Testis (tissue), 3 donors: ENCODE data around the gene OPCML. TPM values are rescaled to one million over a fixed set of nuclear protein-coding genes. Genes with fewer than 3 reads are reported as not detected.

Experiments used
- DNase-seq: peaks from one replicate; pipeline ENCODE4 v3.0.0-alpha.2; 2019
- H3K27ac ChIP-seq, 2 donors: fragments of 200-600 bp; sonication (generic); one replicate each; pipeline ENCODE4 v1.5.1; 2019
- H3K27me3 ChIP-seq: fragments of 200-600 bp; sonication (generic); one replicate; pipeline ENCODE4 v1.5.1; 2019
- H3K36me3 ChIP-seq: fragments of 200-600 bp; sonication (generic); one replicate; pipeline ENCODE4 v1.5.1; 2017; ENCODE audit warnings: low read depth; ENCODE audit errors: missing control alignments
- H3K4me1 ChIP-seq: fragments of 200-600 bp; sonication (generic); one replicate; pipeline ENCODE4 v1.5.1; 2019
- H3K4me3 ChIP-seq, 2 donors: fragments of 200-600 bp; sonication (generic); one replicate each; pipeline ENCODE4 v1.5.1; 2017 to 2019
- H3K9me3 ChIP-seq: fragments of 200-600 bp; sonication (generic); one replicate; pipeline ENCODE4 v1.5.1; 2017
- POLR2A ChIP-seq: fragments of 450-650 bp; IDR thresholded peaks from one replicate; pipeline ENCODE4 v1.6.1; 2017; ENCODE audit warnings: antibody characterized with exemption, mild to moderate bottlenecking, moderate library complexity
- WGBS, 2 donors: methylation state at CpG; one replicate each; pipeline ENCODE4 v1.1.5; 2018; 5-methylcytosine and 5-hydroxymethylcytosine counted together
- intact Hi-C: fragments of 100-400 bp; cut with DNase I; formaldehyde crosslinking; loops from one replicate; pipeline ENCODE4 v1.15.1; 2023; ENCODE audit warnings: low total_unique reads
- polyA plus RNA-seq: library from polyadenylated mRNA; stranded (reverse); fragments of 350-450 nt; fragmentation: Illumina TruSeq; extraction: RNeasy Lipid Tissue Mini Kit (QIAGEN cat#74804); gene quantifications from one replicate; pipeline ENCODE4 v1.2.3, GENCODE V29; 2014; ENCODE audit warnings: low read depth, low replicate concordance; ENCODE audit not compliant: insufficient read depth
- total RNA-seq, 2 donors: library from RNA; depleted of rRNA; stranded (reverse); fragments of >200 nt; gene quantifications; one replicate each; pipeline ENCODE4 v1.2.3, GENCODE V29; 2016
- TF ChIP-seq, protein P1 (sequence below), 3 experiments: fragments of 450-650 bp in 2 of 3; fragments of 200-600 bp in 1 of 3; sonication (generic) in 1 of 3; IDR thresholded peaks; one replicate each; pipeline ENCODE4 v1.5.1; 2016 to 2019; ENCODE audit warnings: antibody characterized with exemption in 3 of 3, mild to moderate bottlenecking in 2 of 3, moderate library complexity in 1 of 3

Gene OPCML
- total and polyA plus RNA-seq, 3 donors from 2014 or later: 0.16 to 2.7 (median 0.62) TPM

- WGBS, 2 donors: 84 to 88% methylated on average over 4 of the region's 4 CpGs
- Histone ChIP-seq H3K4me3 (no peak overlapping the region), H3K4me1 (no peaks in the 10 kb centered on the region), H3K27me3 (no peaks in the 10 kb centered on the region), H3K36me3 (no peaks in the 10 kb centered on the region), H3K27ac (no peak overlapping the region), H3K9me3 (no peaks in the 10 kb centered on the region)
- DNase-seq: no peak
- intact Hi-C loops: no loop called here
- TF ChIP-seq POLR2A: no peak
- TF ChIP-seq, protein P1, sequence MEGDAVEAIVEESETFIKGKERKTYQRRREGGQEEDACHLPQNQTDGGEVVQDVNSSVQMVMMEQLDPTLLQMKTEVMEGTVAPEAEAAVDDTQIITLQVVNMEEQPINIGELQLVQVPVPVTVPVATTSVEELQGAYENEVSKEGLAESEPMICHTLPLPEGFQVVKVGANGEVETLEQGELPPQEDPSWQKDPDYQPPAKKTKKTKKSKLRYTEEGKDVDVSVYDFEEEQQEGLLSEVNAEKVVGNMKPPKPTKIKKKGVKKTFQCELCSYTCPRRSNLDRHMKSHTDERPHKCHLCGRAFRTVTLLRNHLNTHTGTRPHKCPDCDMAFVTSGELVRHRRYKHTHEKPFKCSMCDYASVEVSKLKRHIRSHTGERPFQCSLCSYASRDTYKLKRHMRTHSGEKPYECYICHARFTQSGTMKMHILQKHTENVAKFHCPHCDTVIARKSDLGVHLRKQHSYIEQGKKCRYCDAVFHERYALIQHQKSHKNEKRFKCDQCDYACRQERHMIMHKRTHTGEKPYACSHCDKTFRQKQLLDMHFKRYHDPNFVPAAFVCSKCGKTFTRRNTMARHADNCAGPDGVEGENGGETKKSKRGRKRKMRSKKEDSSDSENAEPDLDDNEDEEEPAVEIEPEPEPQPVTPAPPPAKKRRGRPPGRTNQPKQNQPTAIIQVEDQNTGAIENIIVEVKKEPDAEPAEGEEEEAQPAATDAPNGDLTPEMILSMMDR (IDR thresholded peaks at IDR 0.05): no peak
Observed at GRCh38 chr11:132802947-132803346, 729.4 kb downstream of the OPCML start.

GRCh38 chr11:132793831-132794230, 738.5 kb downstream of the OPCML start:
- 53 to 55% methylated on average over 9 of the region's 9 CpGs for WGBS, 2 donors
- Histone ChIP-seq H3K9me3 (no peaks in the 10 kb centered on the region), H3K4me1 (no peaks in the 10 kb centered on the region), H3K27ac (no peak overlapping the region), H3K36me3 (no peaks in the 10 kb centered on the region), H3K27me3 (no peaks in the 10 kb centered on the region), H3K4me3 (no peak overlapping the region)
- no peak for TF ChIP-seq POLR2A
- TF ChIP-seq, protein P1 (IDR thresholded peaks at IDR 0.05): no peak
- DNase-seq: no peak
- intact Hi-C loops: no loop called here

DNA sequence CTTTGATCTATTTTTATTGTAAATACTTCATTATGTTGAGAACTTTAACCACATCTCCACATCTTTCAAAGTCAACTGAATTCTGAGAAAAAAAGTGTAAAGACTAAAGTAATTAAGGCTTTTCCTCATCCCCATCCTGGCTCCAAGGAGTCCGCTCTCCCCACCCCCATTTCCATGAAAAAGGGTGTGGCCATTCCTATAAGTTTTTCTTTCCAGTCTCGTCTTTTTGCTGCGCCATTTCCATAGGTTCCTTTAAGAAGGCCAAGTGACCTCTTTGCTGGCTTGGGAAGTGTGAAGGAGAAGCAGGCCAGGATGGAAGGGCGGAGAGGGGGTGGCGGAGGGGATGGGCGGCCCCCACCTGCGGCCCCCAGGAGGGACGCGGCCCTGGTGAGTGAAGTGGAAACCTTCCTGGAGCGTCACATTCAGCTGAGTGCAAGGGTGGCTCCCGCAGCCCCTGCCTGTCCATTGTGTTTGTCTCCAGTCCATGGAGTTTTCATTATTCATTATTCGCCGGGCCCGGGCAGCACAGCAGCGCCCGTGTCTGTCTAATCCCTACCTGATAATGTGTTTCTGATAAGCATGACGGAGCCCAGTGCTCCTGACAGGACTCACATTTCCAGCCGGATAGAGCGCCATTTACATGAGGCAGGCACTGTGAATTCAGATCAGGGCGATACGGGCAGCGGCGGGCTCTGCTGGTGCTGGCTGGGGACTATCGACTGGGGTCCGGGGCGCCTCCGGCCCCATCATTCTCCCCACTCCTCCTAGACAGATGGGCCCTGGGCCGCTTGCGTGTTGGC, 739.8 kb downstream of the OPCML start:
- Histone ChIP-seq H3K4me1 (no peaks in the 10 kb centered on the region), H3K9me3 (no peaks in the 10 kb centered on the region), H3K36me3 (no peaks in the 10 kb centered on the region), H3K4me3 (peak overlapping the region in 1 of 2 donors; percentile 26), H3K27me3 (no peaks in the 10 kb centered on the region), H3K27ac (no peak overlapping the region)
- DNase-seq: no peak
- intact Hi-C loops: no loop called here
- TF ChIP-seq POLR2A: no peak
- TF ChIP-seq, protein P1 (IDR thresholded peaks at IDR 0.05): no peak
- 48 to 66% methylated on average over 20 to 29 of the region's 29 CpGs for WGBS, 2 donors

- DNase-seq: no peak
- H3K4me3 ChIP-seq: no peak overlapping the region
- no peaks in the 10 kb centered on the region for H3K27me3 ChIP-seq
- H3K4me1 ChIP-seq: no peaks in the 10 kb centered on the region
- intact Hi-C loops: no loop called here
- no peaks in the 10 kb centered on the region for H3K9me3 ChIP-seq
- 82 to 90% methylated on average over 7 of the region's 7 CpGs for WGBS, 2 donors
- no peaks in the 10 kb centered on the region for H3K36me3 ChIP-seq
- TF ChIP-seq, protein P1 (IDR thresholded peaks at IDR 0.05): no peak
- TF ChIP-seq POLR2A: no peak
- H3K27ac ChIP-seq: no peak overlapping the region
Observed at GRCh38 chr11:132790971-132791370, 741.3 kb downstream of the OPCML start.

GRCh38 chr11:132790466-132790865, 741.8 kb downstream of the OPCML start:
- Histone ChIP-seq H3K36me3 (no peaks in the 10 kb centered on the region), H3K9me3 (no peaks in the 10 kb centered on the region), H3K27ac (no peak overlapping the region), H3K4me3 (no peak overlapping the region), H3K4me1 (no peaks in the 10 kb centered on the region), H3K27me3 (no peaks in the 10 kb centered on the region)
- TF ChIP-seq, protein P1 (IDR thresholded peaks at IDR 0.05): no peak
- no peak for TF ChIP-seq POLR2A
- 88 to 91% methylated on average over 5 of the region's 5 CpGs for WGBS, 2 donors
- intact Hi-C loops: no loop called here
- no peak for DNase-seq
